Breast epithelium (tissue), 3 donors: ENCODE data around the gene MMP13.

ENCODE experiments used
- CTCF ChIP-seq, 3 donors: fragments of 450-650 bp; IDR thresholded peaks; one replicate each; pipeline ENCODE4 v1.5.1; 2016 to 2017; ENCODE audit warnings: antibody characterized with exemption in 3 of 3, mild to moderate bottlenecking in 3 of 3, moderate library complexity in 3 of 3
- POLR2A ChIP-seq: fragments of 450-650 bp; IDR thresholded peaks from one replicate; pipeline ENCODE4 v1.6.1; 2016; ENCODE audit warnings: antibody characterized with exemption, mild to moderate bottlenecking, moderate library complexity
- POLR2AphosphoS5 ChIP-seq, 3 donors: sonication (generic); formaldehyde crosslinking; IDR thresholded peaks; one replicate each; pipeline ENCODE4 v1.6.1; 2017; ENCODE audit warnings: antibody characterized with exemption in 3 of 3

- no peak for TF ChIP-seq POLR2AphosphoS5 (IDR thresholded peaks at IDR 0.05)
- no peak for TF ChIP-seq POLR2A
- TF ChIP-seq CTCF (IDR thresholded peaks at IDR 0.05), result no peak
Observed at GRCh38 chr11:102928247-102928646, 27.3 kb downstream of the MMP13 start.
